ENCODE results near the gene ESPL1. TPM values are rescaled to one million over a fixed set of nuclear protein-coding genes. Genes with fewer than 3 reads are reported as not detected.

Gene ESPL1
- polyA plus RNA-seq, 3 donors from 2014 or later: 0.53 TPM; not detected in 2

GRCh38 chr12:53224897-53225634, 43.0 kb upstream of the ESPL1 start:
- H3K36me3 Mint-ChIP-seq: peaks cover 0 to 5% (median 0%) of the 10 kb centered on the region in 3 donors
- H3K4me1 Mint-ChIP-seq: peaks cover 36 to 39% of the 10 kb centered on the region in 2 donors
- no peak for DNase-seq
- H3K27me3 Mint-ChIP-seq (ENCODE audit: low read depth in 3 of 3): peaks cover 3 to 13% (median 5%) of the 10 kb centered on the region in 3 donors
- H3K9me3 Mint-ChIP-seq: no peaks in the 10 kb centered on the region
- peak overlapping the region in 5 of 6 donors; percentile 61 to 74 (median 65) for H3K27ac Mint-ChIP-seq
- peak overlapping the region in 1 of 5 donors; percentile 44 for H3K4me3 Mint-ChIP-seq

GRCh38 chr12:53225635-53226424, 42.3 kb upstream of the ESPL1 start:
- no peak for DNase-seq
- H3K27me3 Mint-ChIP-seq (ENCODE audit: low read depth in 3 of 3): peaks cover 3 to 7% (median 5%) of the 10 kb centered on the region in 3 donors
- peak overlapping the region in 3 of 6 donors; percentile 58 to 71 (median 62) for H3K27ac Mint-ChIP-seq
- H3K9me3 Mint-ChIP-seq: no peaks in the 10 kb centered on the region
- peaks cover 0 to 5% (median 0%) of the 10 kb centered on the region in 3 donors for H3K36me3 Mint-ChIP-seq
- H3K4me1 Mint-ChIP-seq: peaks cover 34 to 39% of the 10 kb centered on the region in 2 donors
- H3K4me3 Mint-ChIP-seq: peak overlapping the region in 1 of 5 donors; percentile 25

- DNase-seq: no peak
- Mint-ChIP-seq H3K27ac (peak overlapping the region in 4 of 6 donors; percentile 9 to 66 (median 49)), H3K4me3 (no peak overlapping the region), H3K4me1 (peaks cover 38% of the 10 kb centered on the region in 2 donors), H3K27me3 (ENCODE audit: low read depth in 3 of 3) (peaks cover 0 to 5% (median 3%) of the 10 kb centered on the region in 3 donors), H3K9me3 (no peaks in the 10 kb centered on the region), H3K36me3 (peaks cover 0 to 5% (median 0%) of the 10 kb centered on the region in 3 donors)
Measured at GRCh38 chr12:53226815-53227214, 41.3 kb upstream of the ESPL1 start.

- no peak for DNase-seq
- peaks cover 1 to 5% (median 4%) of the 10 kb centered on the region in 3 donors for H3K27me3 Mint-ChIP-seq (ENCODE audit: low read depth in 3 of 3)
- H3K36me3 Mint-ChIP-seq: peaks cover 0 to 5% (median 0%) of the 10 kb centered on the region in 3 donors
- no peak overlapping the region for H3K4me3 Mint-ChIP-seq
- peaks cover 34 to 35% of the 10 kb centered on the region in 2 donors for H3K4me1 Mint-ChIP-seq
- H3K27ac Mint-ChIP-seq: peak overlapping the region in 1 of 6 donors; percentile 55
- no peaks in the 10 kb centered on the region for H3K9me3 Mint-ChIP-seq
Measured at GRCh38 chr12:53227341-53227740, 40.8 kb upstream of the ESPL1 start.

- Mint-ChIP-seq H3K36me3 (peaks cover 0 to 5% (median 0%) of the 10 kb centered on the region in 3 donors), H3K4me1 (peaks cover 34 to 35% of the 10 kb centered on the region in 2 donors), H3K27me3 (ENCODE audit: low read depth in 3 of 3) (peaks cover 2 to 8% (median 5%) of the 10 kb centered on the region in 3 donors), H3K4me3 (no peak overlapping the region), H3K27ac (peak overlapping the region in 1 of 6 donors; percentile 19), H3K9me3 (no peaks in the 10 kb centered on the region)
- no peak for DNase-seq
Measured at GRCh38 chr12:53227836-53228235, 40.3 kb upstream of the ESPL1 start.

- peaks cover 0 to 5% (median 0%) of the 10 kb centered on the region in 3 donors for H3K36me3 Mint-ChIP-seq
- DNase-seq: no peak
- no peaks in the 10 kb centered on the region for H3K9me3 Mint-ChIP-seq
- peaks cover 26 to 34% of the 10 kb centered on the region in 2 donors for H3K4me1 Mint-ChIP-seq
- H3K27ac Mint-ChIP-seq: peak overlapping the region in 5 of 6 donors; percentile 18 to 70 (median 51)
- peak overlapping the region in 1 of 5 donors; percentile 65 for H3K4me3 Mint-ChIP-seq
- H3K27me3 Mint-ChIP-seq (ENCODE audit: low read depth in 3 of 3): peaks cover 2 to 15% (median 5%) of the 10 kb centered on the region in 3 donors
Measured at GRCh38 chr12:53229454-53229853, 38.6 kb upstream of the ESPL1 start.

DNA sequence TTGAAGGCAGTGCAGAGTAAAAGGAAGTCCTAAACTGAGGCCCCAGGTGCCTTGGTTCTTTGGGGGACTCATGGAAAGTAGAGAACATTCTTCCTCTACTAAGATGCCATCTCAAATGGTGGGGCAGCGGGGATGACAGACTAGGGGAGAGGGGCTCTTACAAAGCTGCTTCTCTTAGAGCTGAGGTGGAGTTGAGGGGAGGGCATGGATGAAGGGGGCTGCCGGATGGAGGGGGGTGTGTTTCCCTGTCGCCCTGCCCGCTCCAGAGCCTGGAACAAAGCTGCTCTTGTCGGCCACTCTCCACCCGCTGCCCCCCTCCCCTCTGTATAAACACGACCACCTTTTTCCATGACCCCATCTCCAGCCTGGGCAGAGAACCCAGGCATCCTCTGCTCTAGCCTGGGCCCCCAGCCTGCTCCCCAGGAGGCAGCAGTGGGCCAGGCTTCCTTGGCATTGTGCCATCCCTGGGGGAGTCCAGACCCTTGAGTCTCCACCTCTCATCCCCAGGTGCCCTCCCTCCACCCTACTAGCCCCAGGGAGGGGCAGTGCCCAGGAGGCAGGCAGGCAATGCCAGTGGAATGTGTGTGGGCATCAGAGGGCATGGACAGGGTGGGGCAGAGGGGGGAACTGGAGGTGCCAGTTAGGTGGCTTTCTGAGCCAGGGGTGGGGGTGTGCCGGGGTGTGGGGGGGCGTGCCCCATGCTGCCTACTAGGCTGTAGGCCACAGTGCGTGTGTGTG, 37.8 kb upstream of the ESPL1 start:
- peak overlapping the region in 4 of 5 donors; percentile 11 to 65 (median 24) for H3K4me3 Mint-ChIP-seq
- H3K9me3 Mint-ChIP-seq: no peaks in the 10 kb centered on the region
- peaks cover 2 to 15% (median 4%) of the 10 kb centered on the region in 3 donors for H3K27me3 Mint-ChIP-seq (ENCODE audit: low read depth in 3 of 3)
- no peak for DNase-seq
- H3K4me1 Mint-ChIP-seq: peaks cover 20 to 28% of the 10 kb centered on the region in 2 donors
- H3K36me3 Mint-ChIP-seq: peaks cover 0 to 5% (median 0%) of the 10 kb centered on the region in 3 donors
- H3K27ac Mint-ChIP-seq: peak overlapping the region; percentile 6 to 70 (median 42)

- no peak for DNase-seq
- peak overlapping the region in 1 of 6 donors; percentile 43 for H3K27ac Mint-ChIP-seq
- no peaks in the 10 kb centered on the region for H3K9me3 Mint-ChIP-seq
- H3K4me3 Mint-ChIP-seq: peak overlapping the region; percentile 39 to 77 (median 67)
- peaks cover 2 to 15% (median 4%) of the 10 kb centered on the region in 3 donors for H3K27me3 Mint-ChIP-seq (ENCODE audit: low read depth in 3 of 3)
- peaks cover 0 to 5% (median 0%) of the 10 kb centered on the region in 3 donors for H3K36me3 Mint-ChIP-seq
- peaks cover 30 to 40% of the 10 kb centered on the region in 2 donors for H3K4me1 Mint-ChIP-seq
Measured at GRCh38 chr12:53231671-53231920, 36.5 kb upstream of the ESPL1 start.

DNA sequence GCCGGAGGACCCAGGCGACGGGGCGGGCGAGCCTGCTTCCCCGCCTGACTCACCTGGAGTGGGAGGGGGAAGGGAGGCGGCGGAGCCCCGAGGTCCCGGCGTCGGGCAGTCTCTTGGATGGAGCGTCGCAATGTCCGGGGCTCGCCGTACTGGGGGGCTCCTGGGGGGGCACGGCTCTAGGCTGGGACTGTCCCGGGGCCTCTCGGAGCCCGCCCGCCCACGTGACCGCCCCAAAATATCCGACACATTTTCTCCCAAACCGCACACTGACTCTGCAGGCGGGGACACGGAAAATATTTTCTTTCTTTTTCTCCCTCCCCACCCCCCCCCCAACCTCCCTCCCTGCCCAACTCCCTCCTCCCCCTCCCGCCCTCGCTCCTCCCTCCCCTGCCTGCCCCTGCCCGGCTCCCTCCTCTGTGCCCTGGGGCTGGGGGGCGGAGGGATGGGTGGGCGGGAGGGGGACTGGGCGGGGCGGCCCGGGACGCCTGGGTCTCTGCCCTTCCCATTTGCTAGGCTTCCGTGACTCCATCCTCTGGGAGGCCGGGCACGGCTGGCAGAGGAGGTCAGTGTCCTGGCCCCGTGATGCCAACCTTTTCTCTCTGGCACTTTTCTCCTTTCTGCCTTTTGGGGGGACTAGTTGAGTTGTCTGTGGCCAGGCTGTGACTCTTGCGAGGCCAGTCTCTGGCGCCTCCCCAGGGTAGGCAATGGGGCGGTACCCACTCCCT, 36.0 kb upstream of the ESPL1 start, which contains the start of gene RARG:
Gene RARG, minus strand, starts transcription at position 289 of the 725 bp plus-strand sequence. CDS start 4,664 bp downstream, outside the sequence.
- Mint-ChIP-seq H3K4me3 (peak within 1 kb of the TSS; percentile 84 to 89 (median 89)), H3K4me1 (peaks cover 34 to 45% of the 10 kb centered on the region in 2 donors), H3K9me3 (no peaks in the 10 kb centered on the region), H3K36me3 (peaks cover 0 to 2% (median 0%) of the 10 kb centered on the region in 3 donors), H3K27ac (peak within 1 kb of the TSS; percentile 73 to 92 (median 84)), H3K27me3 (ENCODE audit: low read depth in 3 of 3) (peaks cover 2 to 15% (median 4%) of the 10 kb centered on the region in 3 donors)
- peak; percentile 53 to 63 (median 57) for DNase-seq

DNA sequence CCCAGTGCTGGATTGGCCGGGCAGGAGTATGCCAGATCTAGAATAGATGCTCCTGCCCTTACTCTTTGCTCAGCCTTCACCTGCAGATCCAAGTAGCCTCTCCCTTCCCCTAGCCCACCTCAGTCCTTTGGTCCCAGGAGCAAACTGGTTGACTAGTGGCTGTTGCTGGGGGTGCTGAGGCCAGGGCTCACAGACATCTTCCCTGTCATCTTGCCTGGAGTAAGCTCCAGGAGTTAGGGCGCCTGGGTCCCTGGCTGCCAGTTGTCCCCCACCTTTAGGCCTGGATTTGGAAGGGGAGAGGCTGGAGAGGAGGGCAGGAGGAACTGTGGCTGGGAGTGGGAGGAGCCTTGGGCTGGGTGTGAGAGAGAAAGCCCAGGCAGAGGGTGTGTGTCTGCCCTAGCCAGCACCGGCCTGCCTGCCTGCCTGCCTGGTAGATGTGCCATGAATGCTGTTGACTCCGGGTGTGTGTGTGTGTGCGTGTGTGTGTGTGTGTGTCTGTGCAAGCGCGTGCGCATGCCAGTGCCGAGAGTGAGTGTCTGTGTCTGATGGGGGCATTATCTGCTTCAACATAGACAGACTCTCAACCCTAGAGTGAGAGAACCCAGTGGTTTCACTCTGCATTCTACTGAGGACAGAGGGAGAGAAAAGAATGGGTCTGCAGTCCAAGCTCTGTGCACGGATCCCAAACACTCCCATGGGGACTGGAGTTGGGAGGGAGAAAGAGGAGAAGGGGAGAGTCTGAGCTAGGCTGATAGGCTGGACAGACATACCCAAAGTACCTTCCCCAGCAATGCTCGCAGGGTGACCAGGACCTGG, 35.2 kb upstream of the ESPL1 start:
- H3K27me3 Mint-ChIP-seq (ENCODE audit: low read depth in 3 of 3): peaks cover 2 to 13% (median 4%) of the 10 kb centered on the region in 3 donors
- no peaks in the 10 kb centered on the region for H3K9me3 Mint-ChIP-seq
- H3K4me1 Mint-ChIP-seq: peaks cover 41 to 48% of the 10 kb centered on the region in 2 donors
- H3K36me3 Mint-ChIP-seq: no peaks in the 10 kb centered on the region
- peak overlapping the region; percentile 73 to 92 (median 84) for H3K27ac Mint-ChIP-seq
- DNase-seq: peak in 2 of 3 donors; percentile 37 to 55
- peak overlapping the region; percentile 84 to 89 (median 89) for H3K4me3 Mint-ChIP-seq

DNA sequence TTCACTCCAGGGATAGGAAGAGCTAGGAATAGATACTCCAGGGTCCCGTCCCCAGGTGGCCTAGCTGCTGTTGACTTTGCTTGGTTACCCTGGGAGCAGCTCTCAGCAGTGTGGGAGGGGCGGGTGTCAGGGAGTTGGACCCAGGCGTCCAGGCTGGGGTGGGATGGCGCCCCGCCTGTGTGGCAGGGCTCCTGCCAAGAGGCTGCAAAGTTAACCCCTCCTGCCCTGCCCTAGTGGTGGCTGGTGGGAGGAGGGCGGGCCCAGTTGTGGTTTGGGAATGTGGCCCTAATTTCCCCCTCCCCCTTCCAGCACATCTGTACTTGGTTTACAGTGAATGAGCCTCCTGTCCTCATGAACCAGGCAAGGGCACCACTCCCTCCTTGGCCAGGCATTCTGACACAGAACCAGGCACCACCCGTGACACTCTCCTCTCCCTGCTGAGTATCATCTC, 34.4 kb upstream of the ESPL1 start:
- Mint-ChIP-seq H3K4me1 (peaks cover 41 to 48% of the 10 kb centered on the region in 2 donors), H3K9me3 (no peaks in the 10 kb centered on the region), H3K27me3 (ENCODE audit: low read depth in 3 of 3) (peaks cover 2 to 12% (median 4%) of the 10 kb centered on the region in 3 donors), H3K36me3 (no peaks in the 10 kb centered on the region), H3K4me3 (peak overlapping the region in 4 of 5 donors; percentile 36 to 89 (median 78)), H3K27ac (peak overlapping the region in 4 of 6 donors; percentile 29 to 92 (median 77))
- no peak for DNase-seq
